CD1c-positive myeloid dendritic cell (primary cell): ENCODE data around the gene MCAM.

Experiments
- DNase-seq: peaks from one replicate; pipeline ENCODE4 v3.0.0-alpha.2; 2016; ENCODE audit errors: extremely low spot score

Gene MCAM

GRCh38 chr11:119330237-119330636, 13.3 kb upstream of the MCAM start:
- DNase-seq, result no peak

GRCh38 chr11:119329320-119329719, 12.4 kb upstream of the MCAM start:
- DNase-seq, result no peak

- no peak for DNase-seq
Measured at GRCh38 chr11:119324189-119324588, 7.3 kb upstream of the MCAM start.

- DNase-seq, result peak; percentile 80
Measured at GRCh38 chr11:119323532-119324033, 6.7 kb upstream of the MCAM start.

- DNase-seq, result no peak
Measured at GRCh38 chr11:119322921-119323531, 6.1 kb upstream of the MCAM start.

- no peak for DNase-seq
Measured at GRCh38 chr11:119322360-119322739, 5.4 kb upstream of the MCAM start.

- DNase-seq, result peak; percentile 21
Measured at GRCh38 chr11:119320776-119321524, 4.0 kb upstream of the MCAM start.

- DNase-seq, result no peak
Measured at GRCh38 chr11:119320240-119320775, 3.4 kb upstream of the MCAM start.

GRCh38 chr11:119319700-119320239, 2.8 kb upstream of the MCAM start:
- no peak for DNase-seq

GRCh38 chr11:119319136-119319699, 2.3 kb upstream of the MCAM start:
- DNase-seq, result no peak

GRCh38 chr11:119318240-119319135, 1.6 kb upstream of the MCAM start:
- DNase-seq, result peak; percentile 50

GRCh38 chr11:119317592-119318239, 786 bp upstream of the MCAM start:
- DNase-seq, result no peak

- DNase-seq, result no peak
Measured at GRCh38 chr11:119316016-119316728, 758 bp downstream of the MCAM start.

GRCh38 chr11:119315131-119316015, 1.6 kb downstream of the MCAM start:
- peak; percentile 41 for DNase-seq

- DNase-seq, result no peak
Measured at GRCh38 chr11:119314726-119315125, 2.2 kb downstream of the MCAM start.

- no peak for DNase-seq
Measured at GRCh38 chr11:119310682-119311052, 6.3 kb downstream of the MCAM start.

GRCh38 chr11:119309953-119310681, 6.8 kb downstream of the MCAM start:
- no peak for DNase-seq

- DNase-seq, result no peak
Measured at GRCh38 chr11:119309411-119309810, 7.5 kb downstream of the MCAM start.

- no peak for DNase-seq
Measured at GRCh38 chr11:119307974-119308373, 9.0 kb downstream of the MCAM start.
